Kidney (tissue), 14 donors: ENCODE data around the gene KHSRP. TPM values are rescaled to one million over a fixed set of nuclear protein-coding genes. Genes with fewer than 3 reads are reported as not detected.
A peak's percentile ranks its signal among the peaks of the same experiment; 100 is the strongest.

Experiments
- DNase-seq, 5 donors: peaks; one replicate each; pipeline ENCODE4 v3.0.0-alpha.2; 2013 to 2020
- FAIRE-seq: peaks from 2 replicates; lab custom pipeline; 2012; peaks lifted over from hg19 to GRCh38; lab: Jason Lieb, UNC
- H3K27ac ChIP-seq, 2 donors: one replicate each; pipeline ENCODE4 v1.7.0; 2013; ENCODE audit warnings: low read depth in 2 of 2, low read length in 2 of 2, inconsistent platforms in 1 of 2
- H3K27me3 ChIP-seq: one replicate; pipeline ENCODE4 v1.7.1; 2013; ENCODE audit warnings: low read length, inconsistent platforms; ENCODE audit not compliant: control insufficient read depth, insufficient read depth
- H3K36me3 ChIP-seq, 3 donors: one replicate each; pipeline versions ENCODE4 v1.7.0 to v1.7.1; 2013; ENCODE audit warnings: low read length in 3 of 3, control low read depth in 1 of 3, inconsistent platforms in 1 of 3; ENCODE audit not compliant: insufficient read depth in 3 of 3, control insufficient read depth in 2 of 3
- H3K4me1 ChIP-seq, 3 donors: one replicate each; pipeline versions ENCODE4 v1.7.0 to v1.7.1; 2013; ENCODE audit warnings: low read length in 3 of 3, inconsistent platforms in 1 of 3, low read depth in 1 of 3; ENCODE audit not compliant: control insufficient read depth in 2 of 3, insufficient read depth in 2 of 3
- H3K4me3 ChIP-seq, 3 donors: one replicate each; pipeline versions ENCODE4 v1.7.0 to v1.8.1; 2013; ENCODE audit warnings: low read length in 3 of 3, control low read depth in 1 of 3, inconsistent platforms in 1 of 3
- H3K9ac ChIP-seq, 3 donors: one replicate each; pipeline versions ENCODE4 v1.7.0 to v1.7.1; 2013; ENCODE audit warnings: low read length in 3 of 3, control low read depth in 1 of 3, inconsistent platforms in 1 of 3
- H3K9me3 ChIP-seq, 3 donors: one replicate each; pipeline versions ENCODE4 v1.7.0 to v1.7.1; 2013; ENCODE audit warnings: low read length in 3 of 3, control low read depth in 1 of 3, inconsistent platforms in 1 of 3; ENCODE audit not compliant: control insufficient read depth in 2 of 3, insufficient read depth in 1 of 3
- intact Hi-C: fragments of 100-400 bp; cut with DNase I; formaldehyde crosslinking; loops from one replicate; pipeline ENCODE4 v1.11.1; 2022
- polyA plus RNA-seq: library from polyadenylated mRNA; stranded (reverse); fragments of 350-450 nt; fragmentation: Illumina TruSeq; extraction: RNeasy Lipid Tissue Mini Kit (QIAGEN cat#74804); gene quantifications from one replicate; pipeline ENCODE4 v1.2.3, GENCODE V29; 2014; ENCODE audit warnings: low read depth, low replicate concordance; ENCODE audit not compliant: insufficient read depth
- total RNA-seq: library from RNA; stranded (reverse); fragmentation: NEBNext Ultra II Directional; extraction: Animal tissue kit (Norgen Biotek cat#: 25700); gene quantifications from one replicate; pipeline ENCODE4 v1.2.1, GENCODE V29; 2021
- TF ChIP-seq, protein P1 (sequence below): IDR thresholded peaks from 3 replicates; pipeline ENCODE4 v1.5.1; 2012; ENCODE audit warnings: mild to moderate bottlenecking, moderate library complexity, borderline replicate concordance; ENCODE audit not compliant: insufficient read depth; ENCODE audit errors: extremely low read depth
- donor health status: control.
- donor health status: control.
- donor health status: control.
- donor health status: control.
- donor health status: control.
- donor health status: DM: yes; HTN: yes; CAD: no.
- donor health status: Normal renal cell carcinoma (clear cell type).

The KHSRP gene
- total and polyA plus RNA-seq, 2 donors from 2014 or later = 52.9 to 175 TPM

DNA sequence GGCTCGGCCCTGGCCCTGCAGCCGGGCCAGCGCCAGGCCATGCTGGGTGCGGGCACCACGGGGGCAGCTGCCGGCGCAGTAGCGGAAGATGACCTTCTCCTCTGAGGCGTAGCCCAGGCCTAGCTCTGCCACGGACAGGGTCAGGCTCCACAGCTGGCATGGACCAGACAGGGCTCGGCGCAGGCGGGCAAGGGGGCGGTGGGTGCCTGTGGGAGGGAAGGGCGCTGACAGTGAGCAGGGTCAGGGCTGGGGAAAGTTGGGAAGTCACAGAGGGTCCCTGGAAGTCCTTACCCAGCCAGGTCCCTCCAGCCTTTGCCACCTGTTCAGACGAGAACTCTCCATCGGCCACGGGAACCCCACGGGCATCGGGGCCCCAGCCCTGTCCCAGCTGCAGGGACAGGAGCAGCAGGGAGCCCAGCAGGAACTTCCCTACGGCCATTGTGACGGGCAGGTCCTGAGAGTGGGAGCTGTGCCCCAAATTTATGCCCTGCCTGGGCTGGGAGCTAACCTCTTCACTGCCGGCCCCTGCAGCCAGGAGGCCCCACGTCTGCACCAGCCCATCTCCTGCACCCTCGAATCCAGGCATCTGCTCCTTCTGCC, 49.1 kb downstream of the KHSRP start, which contains the start of gene PSPN:
PSPN (minus strand) TSS at position 523 of the 600 bp plus-strand sequence; CDS start at position 439, 84 bp downstream.
- no peak for FAIRE-seq
- Histone ChIP-seq H3K27me3 (no peaks in the 10 kb centered on the region), H3K27ac (no peak within 1 kb of the TSS), H3K4me1 (peaks cover 0 to 8% (median 0%) of the 10 kb centered on the region in 3 donors), H3K9me3 (no peaks in the 10 kb centered on the region), H3K9ac (no peak within 1 kb of the TSS), H3K4me3 (no peak within 1 kb of the TSS), H3K36me3 (peaks cover 9 to 10% (median 10%) of the 10 kb centered on the region in 3 donors)
- TF ChIP-seq, protein P1, sequence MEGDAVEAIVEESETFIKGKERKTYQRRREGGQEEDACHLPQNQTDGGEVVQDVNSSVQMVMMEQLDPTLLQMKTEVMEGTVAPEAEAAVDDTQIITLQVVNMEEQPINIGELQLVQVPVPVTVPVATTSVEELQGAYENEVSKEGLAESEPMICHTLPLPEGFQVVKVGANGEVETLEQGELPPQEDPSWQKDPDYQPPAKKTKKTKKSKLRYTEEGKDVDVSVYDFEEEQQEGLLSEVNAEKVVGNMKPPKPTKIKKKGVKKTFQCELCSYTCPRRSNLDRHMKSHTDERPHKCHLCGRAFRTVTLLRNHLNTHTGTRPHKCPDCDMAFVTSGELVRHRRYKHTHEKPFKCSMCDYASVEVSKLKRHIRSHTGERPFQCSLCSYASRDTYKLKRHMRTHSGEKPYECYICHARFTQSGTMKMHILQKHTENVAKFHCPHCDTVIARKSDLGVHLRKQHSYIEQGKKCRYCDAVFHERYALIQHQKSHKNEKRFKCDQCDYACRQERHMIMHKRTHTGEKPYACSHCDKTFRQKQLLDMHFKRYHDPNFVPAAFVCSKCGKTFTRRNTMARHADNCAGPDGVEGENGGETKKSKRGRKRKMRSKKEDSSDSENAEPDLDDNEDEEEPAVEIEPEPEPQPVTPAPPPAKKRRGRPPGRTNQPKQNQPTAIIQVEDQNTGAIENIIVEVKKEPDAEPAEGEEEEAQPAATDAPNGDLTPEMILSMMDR = no peak
- intact Hi-C loops = no loop called here
- DNase-seq = peak in 1 of 5 donors; percentile 81

DNA sequence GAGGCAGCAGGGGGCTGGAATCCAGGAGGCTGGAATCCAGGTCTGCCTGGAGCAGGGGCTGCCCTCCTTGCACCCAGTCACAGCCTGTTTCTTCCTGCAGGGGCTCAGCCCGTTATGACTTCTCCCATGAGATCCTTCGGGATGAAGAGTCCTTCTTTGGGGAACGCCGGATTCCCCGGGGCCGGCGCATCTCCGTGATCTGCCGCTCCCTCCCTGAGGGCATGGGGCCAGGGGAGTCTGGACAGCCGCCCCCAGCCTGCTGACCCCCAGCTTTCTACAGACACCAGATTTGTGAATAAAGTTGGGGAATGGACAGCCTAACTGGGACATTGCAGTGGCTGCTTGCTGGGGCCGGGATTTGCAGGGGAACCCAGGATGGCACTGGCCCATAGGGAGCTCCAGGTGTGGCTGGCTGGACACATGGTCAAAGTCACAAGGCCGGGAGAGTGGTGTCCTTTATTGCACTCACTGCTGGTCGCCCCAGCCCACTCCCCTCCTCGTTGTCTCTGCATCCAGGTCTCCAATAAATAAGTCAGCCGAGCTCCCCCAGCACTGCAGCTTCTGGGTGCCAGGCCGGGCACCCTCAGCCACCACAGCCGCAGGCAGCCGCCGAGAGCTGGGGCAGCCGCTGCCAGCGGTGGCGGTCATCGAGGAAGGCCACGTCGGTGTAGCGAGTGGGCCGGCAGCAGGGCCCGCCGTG, 49.8 kb downstream of the KHSRP start:
- Histone ChIP-seq H3K4me3 (no peak overlapping the region), H3K4me1 (peaks cover 0 to 8% (median 0%) of the 10 kb centered on the region in 3 donors), H3K9me3 (no peaks in the 10 kb centered on the region), H3K9ac (no peak overlapping the region), H3K27ac (no peak overlapping the region), H3K36me3 (peaks cover 3 to 4% (median 4%) of the 10 kb centered on the region in 3 donors), H3K27me3 (no peaks in the 10 kb centered on the region)
- TF ChIP-seq, protein P1 = no peak
- DNase-seq = no peak
- intact Hi-C loops = no loop called here
- no peak for FAIRE-seq

DNA sequence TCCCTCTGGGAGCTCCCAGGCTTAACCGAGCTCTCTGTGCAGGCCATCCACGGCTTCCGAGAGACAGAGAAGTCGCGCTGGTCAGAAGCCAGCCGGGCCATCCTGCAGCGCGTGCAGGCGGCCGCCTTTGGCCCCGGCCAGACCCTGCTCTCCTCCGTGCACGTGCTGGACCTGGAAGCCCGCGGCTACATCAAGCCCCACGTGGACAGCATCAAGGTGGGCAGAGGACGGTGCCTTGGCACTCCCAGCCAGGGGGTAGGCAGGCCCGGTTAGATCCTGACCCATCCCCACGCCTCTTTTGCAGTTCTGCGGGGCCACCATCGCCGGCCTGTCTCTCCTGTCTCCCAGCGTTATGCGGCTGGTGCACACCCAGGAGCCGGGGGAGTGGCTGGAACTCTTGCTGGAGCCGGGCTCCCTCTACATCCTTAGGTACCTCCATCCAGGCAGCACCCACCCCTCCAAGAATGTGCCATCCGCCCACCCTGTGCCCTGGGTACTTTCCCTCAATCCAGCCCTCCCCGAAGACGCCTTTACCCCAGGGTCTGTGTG, 50.4 kb downstream of the KHSRP start:
- Histone ChIP-seq H3K4me3 (peak overlapping the region in 2 of 3 donors; percentile 32 to 53), H3K9me3 (no peaks in the 10 kb centered on the region), H3K27ac (peak overlapping the region in 1 of 2 donors; percentile 41), H3K4me1 (peaks cover 0 to 8% (median 0%) of the 10 kb centered on the region in 3 donors), H3K9ac (no peak overlapping the region), H3K36me3 (peaks cover 0 to 2% (median 0%) of the 10 kb centered on the region in 3 donors), H3K27me3 (no peaks in the 10 kb centered on the region)
- TF ChIP-seq, protein P1 = no peak
- FAIRE-seq = no peak
- peak in 2 of 5 donors; percentile 77 to 85 for DNase-seq
- intact Hi-C loops = no loop called here
